H1 (cell line): ENCODE measurements around the gene MYL11. TPM values are rescaled to one million over a fixed set of nuclear protein-coding genes. Genes with fewer than 3 reads are reported as not detected.

Source experiments
- CTCF ChIA-PET: fragments of 300-600 bp; sonication (Branson Sonifier 250); formaldehyde crosslinking; loops from one replicate; lab custom pipeline; 2021; ENCODE audit not compliant: partially characterized antibody; lab: Charles Lee
- POLR2A ChIA-PET: fragments of 300-600 bp; sonication (Branson Sonifier 250); formaldehyde crosslinking; loops from one replicate; lab custom pipeline; 2021; ENCODE audit warnings: inconsistent platforms; ENCODE audit not compliant: partially characterized antibody; lab: Charles Lee
- DNase-seq, 2 experiments: peaks; one replicate each; pipeline versions ENCODE4 v3.0.0 to v3.0.0-alpha.2; 2010 to 2022; ENCODE audit warnings: low spot score in 2 of 2, low read depth in 1 of 2, mixed read lengths in 1 of 2
- FAIRE-seq: peaks from 2 replicates; lab custom pipeline; 2011; peaks lifted over from hg19 to GRCh38; lab: Jason Lieb, UNC
- H2AFZ ChIP-seq: 2 replicates; pipeline ENCODE4 v1.8.1; 2012; ENCODE audit warnings: low read length, inconsistent platforms
- H2AK5ac ChIP-seq: 2 replicates; pipeline ENCODE4 v1.6.1; 2013; ENCODE audit warnings: low read depth, low read length
- H2BK120ac ChIP-seq: replicated peaks from 2 replicates; pipeline ENCODE3; 2013; ENCODE audit warnings: low read depth, low read length, inconsistent platforms
- H2BK12ac ChIP-seq: 2 replicates; pipeline ENCODE4 v1.6.1; 2013; ENCODE audit warnings: low read depth, low read length
- H2BK15ac ChIP-seq: 2 replicates; pipeline ENCODE4 v1.6.1; 2013; ENCODE audit warnings: low read length
- H2BK20ac ChIP-seq: 2 replicates; pipeline ENCODE4 v1.6.1; 2013; ENCODE audit warnings: low read length
- H2BK5ac ChIP-seq: 2 replicates; pipeline ENCODE4 v1.6.1; 2013; ENCODE audit warnings: low read depth, low read length
- H3K14ac ChIP-seq: 2 replicates; pipeline ENCODE4 v1.6.1; 2013; ENCODE audit warnings: inconsistent platforms; ENCODE audit not compliant: insufficient read length
- H3K18ac ChIP-seq: 2 replicates; pipeline ENCODE4 v1.6.1; 2013; ENCODE audit warnings: low read length; ENCODE audit errors: extremely low read depth
- H3K23ac ChIP-seq: 2 replicates; pipeline ENCODE4 v1.6.1; 2013; ENCODE audit warnings: inconsistent platforms; ENCODE audit not compliant: insufficient read length
- H3K23me2 ChIP-seq: 2 replicates; pipeline ENCODE4 v1.6.1; 2013; ENCODE audit warnings: low read depth, low read length
- H3K27ac ChIP-seq: 2 replicates; pipeline ENCODE4 v1.6.1; 2011; ENCODE audit warnings: low read depth, low read length, inconsistent platforms
- H3K27me3 ChIP-seq, 4 experiments: replicated peaks in 1 of 4; 1 replicate in 1 of 4; 2 replicates in 3 of 4; pipeline versions ENCODE4 v1.6.1 to v1.8.1; 2011 to 2013; ENCODE audit warnings: low read length in 3 of 4, mild to moderate bottlenecking in 3 of 4, inconsistent platforms in 2 of 4, mixed read lengths in 2 of 4, moderate library complexity in 1 of 4; ENCODE audit not compliant: control insufficient read depth in 3 of 4, insufficient read depth in 3 of 4; ENCODE audit errors: extremely low read depth in 1 of 4
- H3K36me3 ChIP-seq, 4 experiments: 2 replicates each; pipeline versions ENCODE4 v1.6.1 to v1.8.1; 2011 to 2013; ENCODE audit warnings: mild to moderate bottlenecking in 4 of 4, low read length in 3 of 4, moderate library complexity in 2 of 4, control low read depth in 1 of 4, inconsistent platforms in 1 of 4; ENCODE audit not compliant: insufficient read depth in 4 of 4, control insufficient read depth in 2 of 4
- H3K4ac ChIP-seq: replicated peaks from 2 replicates; pipeline ENCODE3; 2013; ENCODE audit warnings: low read length, low read depth, mixed read lengths, inconsistent platforms; ENCODE audit not compliant: insufficient read length
- H3K4me1 ChIP-seq, 4 experiments: replicated peaks in 1 of 4; 1 replicate in 1 of 4; 2 replicates in 3 of 4; pipeline versions ENCODE4 v1.6.1 to v1.8.1; 2011 to 2013; ENCODE audit warnings: low read length in 3 of 4, inconsistent platforms in 2 of 4, mixed read lengths in 1 of 4; ENCODE audit not compliant: insufficient read depth in 4 of 4, control insufficient read depth in 3 of 4
- H3K4me2 ChIP-seq, 2 experiments: 2 replicates each; pipeline versions ENCODE4 v1.6.1 to v1.8.1; 2011 to 2013; ENCODE audit warnings: low read depth in 2 of 2, low read length in 2 of 2, control low read depth in 1 of 2, inconsistent platforms in 1 of 2, mild to moderate bottlenecking in 1 of 2; ENCODE audit not compliant: insufficient read depth in 1 of 2
- H3K4me3 ChIP-seq, 4 experiments: fragments of 200-600, 300-600 bp in 1 of 4; sonication (generic), shearing (Covaris generic), sonication (Bioruptor Twin) in 1 of 4; 2 replicates each; pipeline versions ENCODE4 v1.5.1 to v1.8.1; 2011 to 2016; ENCODE audit warnings: low read length in 4 of 4, low read depth in 3 of 4, control low read depth in 2 of 4, inconsistent platforms in 2 of 4, mild to moderate bottlenecking in 2 of 4, mixed read lengths in 1 of 4, moderate library complexity in 1 of 4; ENCODE audit not compliant: insufficient read depth in 2 of 4; ENCODE audit errors: extremely low read depth in 1 of 4
- H3K56ac ChIP-seq: replicated peaks from 2 replicates; pipeline ENCODE3; 2013; ENCODE audit warnings: low read depth, mild to moderate bottlenecking, mixed read lengths, low read length, inconsistent platforms; ENCODE audit not compliant: insufficient read length
- H3K79me1 ChIP-seq: 2 replicates; pipeline ENCODE4 v1.6.1; 2013; ENCODE audit warnings: low read depth, low read length, control low read depth
- H3K79me2 ChIP-seq, 2 experiments: 2 replicates each; pipeline versions ENCODE4 v1.6.1 to v1.8.1; 2012 to 2013; ENCODE audit warnings: low read length in 2 of 2, mild to moderate bottlenecking in 2 of 2, inconsistent platforms in 1 of 2; ENCODE audit not compliant: insufficient read depth in 2 of 2, control insufficient read depth in 1 of 2
- H3K9ac ChIP-seq, 4 experiments: replicated peaks in 1 of 4; 1 replicate in 1 of 4; 2 replicates in 3 of 4; pipeline versions ENCODE4 v1.6.1 to v1.8.1; 2011 to 2013; ENCODE audit warnings: low read depth in 3 of 4, low read length in 3 of 4, control low read depth in 2 of 4, mild to moderate bottlenecking in 2 of 4, moderate library complexity in 2 of 4, inconsistent platforms in 1 of 4; ENCODE audit errors: extremely low read depth in 1 of 4
- H3K9me3 ChIP-seq, 2 experiments: 2 replicates each; pipeline versions ENCODE4 v1.6.1 to v1.8.1; 2012 to 2013; ENCODE audit warnings: mild to moderate bottlenecking in 2 of 2, moderate library complexity in 2 of 2, control low read depth in 1 of 2, inconsistent platforms in 1 of 2, low read depth in 1 of 2, low read length in 1 of 2, mixed read lengths in 1 of 2; ENCODE audit not compliant: insufficient read depth in 2 of 2
- H4K20me1 ChIP-seq, 2 experiments: replicated peaks in 1 of 2; 2 replicates each; pipeline versions ENCODE3 to v1.8.1; 2011 to 2013; ENCODE audit warnings: inconsistent platforms in 2 of 2, low read length in 2 of 2, mild to moderate bottlenecking in 1 of 2; ENCODE audit not compliant: insufficient read depth in 2 of 2, control insufficient read depth in 1 of 2
- H4K5ac ChIP-seq: 2 replicates; pipeline ENCODE4 v1.6.1; 2013; ENCODE audit warnings: low read length, low read depth, mixed read lengths, inconsistent platforms; ENCODE audit not compliant: insufficient read length
- H4K8ac ChIP-seq: 2 replicates; pipeline ENCODE4 v1.8.0; 2013; ENCODE audit warnings: mild to moderate bottlenecking, moderate library complexity, low read length, inconsistent platforms; ENCODE audit not compliant: insufficient read depth; ENCODE audit errors: extremely low read depth
- H4K91ac ChIP-seq: replicated peaks from 2 replicates; pipeline ENCODE3; 2013; ENCODE audit warnings: low read length, mixed read lengths, inconsistent platforms; ENCODE audit not compliant: insufficient read length
- ASH2L ChIP-seq: fragments of 200-600, 300-600 bp; sonication (generic); IDR thresholded peaks from one replicate; pipeline ENCODE4 v1.7.1; 2017; ENCODE audit warnings: low read length
- BACH1 ChIP-seq: IDR thresholded peaks from 2 replicates; pipeline ENCODE4 v1.6.1; 2012; ENCODE audit warnings: low read length, improper control_type of control experiment
- CBX5 ChIP-seq: fragments of 300-800, 300-1000 bp; sonication (generic); IDR thresholded peaks from 2 replicates; pipeline ENCODE4 v1.7.1; 2016; ENCODE audit warnings: antibody characterized with exemption, low read length, low read depth
- CTBP2 ChIP-seq: IDR thresholded peaks from 2 replicates; pipeline ENCODE4 v1.7.0; 2011; ENCODE audit warnings: borderline replicate concordance, mild to moderate bottlenecking, moderate library complexity, mixed read lengths, low read length; ENCODE audit not compliant: insufficient read depth, insufficient read length
- EGR1 ChIP-seq: IDR thresholded peaks from 2 replicates; pipeline ENCODE4 v1.6.1; 2011; ENCODE audit warnings: low read depth, low read length, borderline replicate concordance
- NRF1 ChIP-seq: IDR thresholded peaks from 2 replicates; pipeline ENCODE4 v1.6.1; 2011; ENCODE audit warnings: mild to moderate bottlenecking, low read depth, low read length, improper control_type of control experiment
- PHF8 ChIP-seq: fragments of 200-600 bp; sonication (generic); conservative IDR thresholded peaks from 2 replicates; pipeline ENCODE4 v1.7.1; 2012; ENCODE audit warnings: low read depth, mild to moderate bottlenecking, inconsistent platforms, low read length, moderate library complexity
- SIX5 ChIP-seq: IDR thresholded peaks from 2 replicates; pipeline ENCODE4 v1.6.1; 2011; ENCODE audit warnings: mild to moderate bottlenecking, low read depth, low read length
- SP4 ChIP-seq: IDR thresholded peaks from 2 replicates; pipeline ENCODE4 v1.6.1; 2012; ENCODE audit warnings: low read length, inconsistent platforms
- WGBS, 2 experiments: shearing (Covaris generic) in 1 of 2; methylation state at CpG; one replicate each; pipeline versions ENCODE4 v1.1.6 to v1.1.7; 2013 to 2015; ENCODE audit warnings: low lambda C conversion rate in 2 of 2, mixed read lengths in 2 of 2, inconsistent platforms in 1 of 2, low coverage in 1 of 2, missing lambda C conversion rate in 1 of 2; ENCODE audit not compliant: insufficient replicate concordance in 2 of 2, insufficient coverage in 1 of 2, insufficient read length in 1 of 2; ENCODE audit errors: extremely low coverage in 1 of 2, missing lambda C conversion rate in 1 of 2; 5-methylcytosine and 5-hydroxymethylcytosine counted together
- polyA plus RNA-seq, 7 experiments: library from polyadenylated mRNA; depleted of rRNA in 3 of 7; stranded (reverse) in 5 of 7; unstranded in 2 of 7; fragments of >200 nt in 5 of 7; fragments of 200-250 nt in 2 of 7; gene quantifications; 1 replicate in 5 of 7; 2 replicates in 1 of 7; 4 replicates in 1 of 7; pipeline versions ENCODE4 v1.2.1 to v1.2.3, GENCODE V29; 2011 to 2013; ENCODE audit warnings: missing spikeins in 2 of 7, mixed read lengths in 2 of 7
- total RNA-seq: library from RNA; stranded (reverse); fragmentation: NEBNext Ultra II Directional; extraction: Animal tissue kit (Norgen Biotek cat#: 25700); gene quantifications from 2 replicates; pipeline ENCODE4 v1.2.1, GENCODE V29; 2021
- TF ChIP-seq, protein P1 (sequence below): IDR thresholded peaks from 2 replicates; pipeline ENCODE4 v1.6.1; 2012; ENCODE audit warnings: inconsistent platforms
- TF ChIP-seq, protein P2 (sequence below): IDR thresholded peaks from 2 replicates; pipeline ENCODE4 v1.6.1; 2012; ENCODE audit warnings: low read length, inconsistent platforms

MYL11 gene
- total and polyA plus RNA-seq, 2 of the 8 experiments (the other 6 are each of a cell fraction or from before 2014, with no cell fraction given) = 1.2 to 1.4 TPM

- no peaks in the 10 kb centered on the region for H3K27me3 ChIP-seq
- H2BK12ac ChIP-seq = no peak overlapping the region
- no peak overlapping the region for H3K14ac ChIP-seq
- DNase-seq = no peak
- no peak overlapping the region for H3K4ac ChIP-seq
- H3K9me3 ChIP-seq = no peaks in the 10 kb centered on the region
- no peak overlapping the region for H3K4me2 ChIP-seq
- no peak overlapping the region for H3K23ac ChIP-seq
- H4K91ac ChIP-seq = no peak overlapping the region
- H3K27ac ChIP-seq = no peak overlapping the region
- no peak for FAIRE-seq
- no peak overlapping the region for H3K9ac ChIP-seq
- H3K4me1 ChIP-seq = no peaks in the 10 kb centered on the region
- H2AFZ ChIP-seq = no peak overlapping the region
- WGBS, 2 experiments = 93% methylated on average over 30 of the region's 32 CpGs; no CpG with 5 or more reads in 1 of the 2 experiments
- no peak overlapping the region for H2BK120ac ChIP-seq
- H3K56ac ChIP-seq = no peak overlapping the region
- no peaks in the 10 kb centered on the region for H3K23me2 ChIP-seq
- ChIA-PET CTCF (interaction anchor here (1.4 kb wide), 1 partner anchor 10 kb away, joined by 3 read pairs; no protein-coding TSS in a partner anchor), POLR2A (interaction anchor here (1.1 to 1.4 kb wide), 3 partner anchors 10 to 17 kb away, joined by 3 to 4 read pairs (median 4); partner anchors contain the start of gene CD2BP2)
- no peak overlapping the region for H2BK20ac ChIP-seq
- no peaks in the 10 kb centered on the region for H3K79me1 ChIP-seq
- H4K8ac ChIP-seq = 0 out of 2 replicates have a peak overlapping the region, but pooled peaks have one; percentile 5
- H2BK5ac ChIP-seq = no peak overlapping the region
- H3K79me2 ChIP-seq = no peaks in the 10 kb centered on the region
- no peak overlapping the region for H3K4me3 ChIP-seq
- H2AK5ac ChIP-seq = no peak overlapping the region
- no peak overlapping the region for H2BK15ac ChIP-seq
- H3K36me3 ChIP-seq = no peaks in the 10 kb centered on the region
- no peak overlapping the region for H4K5ac ChIP-seq
- no peaks in the 10 kb centered on the region for H4K20me1 ChIP-seq
- no peak overlapping the region for H3K18ac ChIP-seq
- no peak for TF ChIP-seq BACH1
- TF ChIP-seq, protein P1, sequence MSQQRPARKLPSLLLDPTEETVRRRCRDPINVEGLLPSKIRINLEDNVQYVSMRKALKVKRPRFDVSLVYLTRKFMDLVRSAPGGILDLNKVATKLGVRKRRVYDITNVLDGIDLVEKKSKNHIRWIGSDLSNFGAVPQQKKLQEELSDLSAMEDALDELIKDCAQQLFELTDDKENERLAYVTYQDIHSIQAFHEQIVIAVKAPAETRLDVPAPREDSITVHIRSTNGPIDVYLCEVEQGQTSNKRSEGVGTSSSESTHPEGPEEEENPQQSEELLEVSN = no peak
- TF ChIP-seq EGR1 = no peak
- TF ChIP-seq, protein P2, sequence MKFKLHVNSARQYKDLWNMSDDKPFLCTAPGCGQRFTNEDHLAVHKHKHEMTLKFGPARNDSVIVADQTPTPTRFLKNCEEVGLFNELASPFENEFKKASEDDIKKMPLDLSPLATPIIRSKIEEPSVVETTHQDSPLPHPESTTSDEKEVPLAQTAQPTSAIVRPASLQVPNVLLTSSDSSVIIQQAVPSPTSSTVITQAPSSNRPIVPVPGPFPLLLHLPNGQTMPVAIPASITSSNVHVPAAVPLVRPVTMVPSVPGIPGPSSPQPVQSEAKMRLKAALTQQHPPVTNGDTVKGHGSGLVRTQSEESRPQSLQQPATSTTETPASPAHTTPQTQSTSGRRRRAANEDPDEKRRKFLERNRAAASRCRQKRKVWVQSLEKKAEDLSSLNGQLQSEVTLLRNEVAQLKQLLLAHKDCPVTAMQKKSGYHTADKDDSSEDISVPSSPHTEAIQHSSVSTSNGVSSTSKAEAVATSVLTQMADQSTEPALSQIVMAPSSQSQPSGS = no peak
- TF ChIP-seq ASH2L = no peak
- no peak for TF ChIP-seq SP4
- TF ChIP-seq NRF1 = no peak
- TF ChIP-seq CBX5 = no peak
- no peak for TF ChIP-seq CTBP2
- TF ChIP-seq SIX5 = no peak
- TF ChIP-seq PHF8 = no peak
Measured at GRCh38 chr16:30342751-30343490, 31.7 kb upstream of the MYL11 start.
